K562 (cell line): Measurements from ENCODE around the gene WWOX. TPM values are rescaled to one million over a fixed set of nuclear protein-coding genes. Genes with fewer than 3 reads are reported as not detected.

Source experiments
- ATAC-seq: fragments of 200-7000 bp; cut with Tn5 transposase; 3 replicates; pipeline ENCODE4 v1.9.1; 2020; ENCODE audit warnings: moderate library complexity
- BruUV-seq: library from RNA; stranded (reverse); fragments of 400-500 nt; replicated peaks from 2 replicates; lab custom pipeline; 2021; lab: Mats Ljungman, UMichigan
- CTCF ChIA-PET: fragments of 300-600 bp; formaldehyde crosslinking; extraction: SDS; loops from one replicate; lab custom pipeline; 2021; ENCODE audit warnings: low intra/inter-chr PET ratio; lab: Yijun Ruan, JAX
- POLR2A ChIA-PET: fragments of 300-600, 350-650 bp; sonication (Branson Sonifier 250); formaldehyde crosslinking; extraction: SDS; loops from one replicate; lab custom pipeline; 2021; ENCODE audit warnings: antibody characterized with exemption, inconsistent platforms; lab: Yijun Ruan, JAX
- DNase-seq, 4 experiments: peaks; one replicate each; pipeline versions ENCODE4 v3.0.0 to v3.0.0-alpha.2; 2011 to 2018; ENCODE audit warnings: low spot score in 3 of 4, mixed read lengths in 3 of 4; ENCODE audit errors: extremely low read depth in 1 of 4
- FAIRE-seq: peaks from 2 replicates; lab custom pipeline; 2011; peaks lifted over from hg19 to GRCh38; lab: Jason Lieb, UNC
- H2AFZ ChIP-seq: 2 replicates; pipeline ENCODE4 v1.6.0; 2011; ENCODE audit warnings: low read depth, low read length, control low read depth, inconsistent platforms
- H3K27ac ChIP-seq: fragments of 200-600 bp; 3 replicates; pipeline ENCODE4 v1.8.0; 2011; ENCODE audit warnings: low read depth, mild to moderate bottlenecking, control low read depth, inconsistent platforms, low read length, moderate library complexity, mixed read lengths; ENCODE audit errors: extremely low read depth
- H3K27me3 ChIP-seq, 2 experiments: fragments of 300-600 bp in 1 of 2; 2 replicates in 1 of 2; 3 replicates in 1 of 2; pipeline versions ENCODE4 v1.6.0 to v1.8.0; 2011; ENCODE audit warnings: inconsistent platforms in 2 of 2, low read length in 2 of 2, mild to moderate bottlenecking in 1 of 2, mixed read lengths in 1 of 2, moderate library complexity in 1 of 2; ENCODE audit not compliant: control insufficient read depth in 2 of 2, insufficient read depth in 2 of 2
- H3K36me3 ChIP-seq: fragments of 300-600 bp; 3 replicates; pipeline ENCODE4 v1.8.0; 2011; ENCODE audit warnings: mild to moderate bottlenecking, low read length, inconsistent platforms; ENCODE audit not compliant: control insufficient read depth, insufficient read depth
- H3K4me1 ChIP-seq, 2 experiments: fragments of 200-600 bp in 1 of 2; replicated peaks in 1 of 2; 2 replicates in 1 of 2; 3 replicates in 1 of 2; pipeline versions ENCODE4 v1.5.1 to v1.8.0; 2011; ENCODE audit warnings: inconsistent platforms in 2 of 2, low read length in 2 of 2, mild to moderate bottlenecking in 1 of 2, mixed read lengths in 1 of 2, moderate library complexity in 1 of 2; ENCODE audit not compliant: control insufficient read depth in 2 of 2, insufficient read depth in 2 of 2
- H3K4me2 ChIP-seq: 2 replicates; pipeline ENCODE4 v1.6.1; 2011; ENCODE audit warnings: low read length, control low read depth, inconsistent platforms, mixed read lengths; ENCODE audit not compliant: insufficient read depth
- H3K4me3 ChIP-seq: fragments of 200-600 bp; sonication (generic), shearing (Covaris generic); 2 replicates; pipeline ENCODE4 v1.5.1; 2016; ENCODE audit warnings: control low read depth, inconsistent platforms
- H3K79me2 ChIP-seq: fragments of 200-600 bp; 3 replicates; pipeline ENCODE4 v1.8.0; 2011; ENCODE audit warnings: low read length, inconsistent platforms; ENCODE audit not compliant: control insufficient read depth, insufficient read depth
- H3K9ac ChIP-seq, 2 experiments: 2 replicates each; pipeline versions ENCODE4 v1.6.0 to v1.6.1; 2011; ENCODE audit warnings: low read depth in 2 of 2, low read length in 2 of 2, control low read depth in 1 of 2, inconsistent platforms in 1 of 2, mild to moderate bottlenecking in 1 of 2, mixed read lengths in 1 of 2; ENCODE audit not compliant: insufficient read depth in 1 of 2
- H3K9me1 ChIP-seq: one replicate; pipeline ENCODE4 v1.6.0; 2011; ENCODE audit warnings: inconsistent platforms, mild to moderate bottlenecking, low read length, moderate library complexity; ENCODE audit not compliant: control insufficient read depth, insufficient read depth
- H3K9me3 ChIP-seq: replicated peaks from 2 replicates; pipeline ENCODE4 v1.5.1; 2011; ENCODE audit warnings: low read depth, low read length, inconsistent platforms; ENCODE audit not compliant: control insufficient read depth, insufficient read depth
- H4K20me1 ChIP-seq: replicated peaks from 2 replicates; pipeline ENCODE4 v1.6.1; 2011; ENCODE audit warnings: low read length, inconsistent platforms, mixed read lengths; ENCODE audit not compliant: control insufficient read depth, insufficient read depth
- BRCA1 ChIP-seq, 2 experiments: fragments of 450-650 bp in 1 of 2; sonication (generic) in 1 of 2; formaldehyde crosslinking in 1 of 2; IDR thresholded peaks; 2 replicates each; pipeline versions ENCODE4 v1.5.0 to v1.6.1; 2017 to 2020; ENCODE audit warnings: mild to moderate bottlenecking in 1 of 2, missing genetic modification reagents in 1 of 2
- CBFA2T3 ChIP-seq: fragments of 450-650 bp; IDR thresholded peaks from 2 replicates; pipeline ENCODE4 v1.6.1; 2017
- CTBP1 ChIP-seq: fragments of 450-650 bp; IDR thresholded peaks from 2 replicates; pipeline ENCODE4 v1.6.1; 2016; ENCODE audit warnings: borderline replicate concordance
- DACH1 ChIP-seq: fragments of 450-650 bp; IDR thresholded peaks from 2 replicates; pipeline ENCODE4 v1.6.1; 2018; ENCODE audit not compliant: partially characterized antibody
- ELF1 ChIP-seq: fragments of 200-800 bp; sonication (Bioruptor generic); IDR thresholded peaks from 2 replicates; pipeline ENCODE4 v1.6.1; 2016; ENCODE audit warnings: missing genetic modification characterization, missing compliant biosample characterization
- FOXO4 ChIP-seq: fragments of 450-650 bp; formaldehyde crosslinking; IDR thresholded peaks from 2 replicates; pipeline ENCODE4 v1.4.0; 2020; ENCODE audit warnings: mild to moderate bottlenecking, moderate library complexity
- HOXB6 ChIP-seq: fragments of 250-450 bp; sonication (Bioruptor Pico); IDR thresholded peaks from 2 replicates; pipeline ENCODE4 v1.5.1; 2022; ENCODE audit warnings: mild to moderate bottlenecking, borderline replicate concordance
- JUNB ChIP-seq: fragments of 450-650 bp; formaldehyde crosslinking; conservative IDR thresholded peaks from 2 replicates; pipeline ENCODE4 v1.4.0; 2020; ENCODE audit warnings: mild to moderate bottlenecking
- JUND ChIP-seq, 2 experiments: IDR thresholded peaks; 2 replicates in 1 of 2; 3 replicates in 1 of 2; pipeline ENCODE4 v1.6.1; 2011; ENCODE audit warnings: borderline replicate concordance in 2 of 2, low read depth in 2 of 2, low read length in 2 of 2, improper control_type of control experiment in 1 of 2, missing biosample characterization in 1 of 2, missing genetic modification characterization in 1 of 2, missing genetic modification reagents in 1 of 2
- KDM5B ChIP-seq: fragments of 200-600 bp; sonication (generic); IDR thresholded peaks from 2 replicates; pipeline ENCODE4 v1.6.1; 2012; ENCODE audit warnings: low read depth, mild to moderate bottlenecking, moderate library complexity, low read length, control low read depth, inconsistent platforms; ENCODE audit not compliant: insufficient replicate concordance
- NCOA2 ChIP-seq, 2 experiments: fragments of 450-650 bp; IDR thresholded peaks; 2 replicates each; pipeline ENCODE4 v1.6.1; 2018; ENCODE audit warnings: mild to moderate bottlenecking in 2 of 2, moderate library complexity in 1 of 2; ENCODE audit not compliant: partially characterized antibody in 2 of 2
- STAT5B ChIP-seq: fragments of 250-450 bp; sonication (Bioruptor Pico); IDR thresholded peaks from 2 replicates; pipeline ENCODE4 v1.8.0; 2021; ENCODE audit warnings: mild to moderate bottlenecking, inconsistent platforms
- TCF3 ChIP-seq: sonication (generic); formaldehyde crosslinking; IDR thresholded peaks from 2 replicates; pipeline ENCODE4 v1.4.0; 2020; ENCODE audit warnings: mild to moderate bottlenecking, missing genetic modification reagents
- U2AF1 ChIP-seq: fragments of 200-400 bp; formaldehyde crosslinking; optimal IDR thresholded peaks from 2 replicates; pipeline ENCODE3; 2017; ENCODE audit warnings: mild to moderate bottlenecking, low read depth, low read length, moderate library complexity
- ZNF184 ChIP-seq: sonication (generic); formaldehyde crosslinking; IDR thresholded peaks from 2 replicates; pipeline ENCODE4 v1.5.0; 2020; ENCODE audit warnings: missing genetic modification reagents
- ZNF41 ChIP-seq: fragments of 250-450 bp; sonication (Bioruptor Pico); conservative IDR thresholded peaks from 2 replicates; pipeline ENCODE4 v1.4.0; 2020; ENCODE audit warnings: mild to moderate bottlenecking
- ZNF655 ChIP-seq: fragments of 250-450 bp; sonication (Bioruptor Pico); IDR thresholded peaks from 2 replicates; pipeline ENCODE4 v1.5.0; 2021
- ZSCAN29 ChIP-seq: fragments of 450-650 bp; IDR thresholded peaks from 2 replicates; pipeline ENCODE4 v1.6.1; 2017
- WGBS: fragments of 100-300 bp; shearing (Covaris generic); methylation state at CpG from one replicate; pipeline ENCODE4 v1.1.6; 2016; ENCODE audit warnings: low coverage, mixed read lengths; ENCODE audit not compliant: insufficient coverage; ENCODE audit errors: missing lambda C conversion rate; 5-methylcytosine and 5-hydroxymethylcytosine counted together
- in situ Hi-C: fragments of 300-500 bp; cut with MboI; formaldehyde crosslinking; loops from 4 replicates; pipeline ENCODE4 v1.15.0; 2018; ENCODE audit warnings: inconsistent platforms, mixed read lengths
- intact Hi-C: fragments of 100-400 bp; cut with micrococcal nuclease; formaldehyde crosslinking; loops from 2 replicates; pipeline ENCODE4 v1.14.2; 2022
- polyA plus RNA-seq, 8 experiments: library from polyadenylated mRNA; depleted of rRNA in 4 of 8; stranded (reverse) in 5 of 8; unstranded in 3 of 8; fragments of >200 nt; fragmentation: Nextera tagmentation in 2 of 8; fragmentation: Illumina TruSeq in 1 of 8; extraction: Ambion mirVana in 2 of 8; extraction: Trizol in 1 of 8; gene quantifications; 2 replicates each; pipeline versions ENCODE4 v1.2.1 to v1.2.3, GENCODE V29; 2011 to 2014; ENCODE audit warnings: inconsistent platforms in 1 of 8, missing spikeins in 1 of 8
- total RNA-seq, 7 experiments: library from RNA; depleted of rRNA in 6 of 7; stranded (reverse); fragments of >200 nt in 6 of 7; fragmentation: Illumina TruSeq in 2 of 7; extraction: Trizol in 2 of 7; gene quantifications; 2 replicates each; pipeline versions ENCODE4 v1.2.1 to v1.2.3, GENCODE V29; 2011 to 2021; ENCODE audit warnings: low replicate concordance in 1 of 7

The WWOX gene
- total and polyA plus RNA-seq, 9 of the 15 experiments (the other 6 are each of a cell fraction or from before 2014, with no cell fraction given), result 1.6 to 22.7 (median 8.1) TPM

DNA sequence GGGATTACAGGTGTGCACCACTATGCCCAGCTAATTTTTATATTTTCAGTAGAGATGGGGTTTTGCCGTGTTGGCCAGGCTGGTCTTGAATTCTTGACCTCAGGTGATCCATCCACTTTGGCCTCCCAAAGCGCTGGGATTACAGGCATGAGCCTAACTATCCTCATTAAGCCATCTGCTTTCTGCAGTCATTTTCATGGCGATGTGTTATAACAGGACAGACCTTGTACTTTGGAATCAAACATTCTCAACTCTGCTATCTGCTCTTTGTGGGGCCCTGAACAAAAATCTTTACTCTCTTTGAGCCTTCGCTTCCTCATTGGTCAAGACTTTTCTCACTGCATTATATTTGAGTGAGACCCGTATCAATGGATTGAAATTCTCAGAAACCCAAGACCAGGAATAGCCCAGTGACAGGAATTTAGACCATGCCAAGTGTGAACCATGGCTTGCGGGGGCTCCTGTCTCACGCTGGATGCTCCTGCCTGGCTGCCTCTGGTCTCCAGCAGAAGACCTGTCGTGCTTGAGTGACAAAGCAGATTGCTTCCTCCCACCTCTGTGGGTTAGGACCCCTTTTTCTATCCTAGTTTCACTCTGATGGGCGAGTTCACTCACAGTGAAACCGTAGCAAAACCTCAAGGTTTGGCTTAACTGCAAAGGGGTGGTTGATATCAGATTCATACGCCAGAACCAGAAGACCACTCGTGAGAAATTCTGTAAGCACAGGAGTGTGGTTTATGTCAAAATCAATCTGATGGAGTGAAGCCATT is 982.0 kb downstream of the WWOX start (continued):
- no peak for TF ChIP-seq KDM5B
- no peak for TF ChIP-seq ELF1 (tag)
- no peak for TF ChIP-seq JUND (IDR thresholded peaks at IDR 0.05; ENCODE audit: borderline replicate concordance, low read depth, low read length)
- TF ChIP-seq JUND (tag; IDR thresholded peaks at IDR 0.05; ENCODE audit: borderline replicate concordance, low read depth, low read length), result no peak
- TF ChIP-seq ZSCAN29, result no peak
- no peak for TF ChIP-seq FOXO4 (CRISPR knock-in tag)

GRCh38 chr16:79082970-79083369 is 983.5 kb downstream of the WWOX start:
- Histone ChIP-seq H3K9me3 (no peaks in the 10 kb centered on the region), H3K4me3 (no peak overlapping the region), H3K9me1 (no peaks in the 10 kb centered on the region), H3K4me1 (no peaks in the 10 kb centered on the region), H2AFZ (no peak overlapping the region), H4K20me1 (no peaks in the 10 kb centered on the region), H3K27ac (no peak overlapping the region), H3K4me2 (no peak overlapping the region), H3K27me3 (peaks cover 2 to 19% of the 10 kb centered on the region in 2 experiments; a peak in 2 of 5 replicates), H3K36me3 (no peaks in the 10 kb centered on the region), H3K79me2 (no peaks in the 10 kb centered on the region), H3K9ac (no peak overlapping the region)
- in situ Hi-C loops (no loop called here), intact Hi-C loops (no loop called here)
- POLR2A ChIA-PET, result no interaction called here
- CTCF ChIA-PET, result no interaction called here
- DNase-seq (no peak), ATAC-seq (no peak), FAIRE-seq (no peak)
- 5% methylated on average over 3 of the region's 3 CpGs for WGBS
- BruUV-seq, result no TSS peak
- no peak for TF ChIP-seq BRCA1 (IDR thresholded peaks at IDR 0.05)
- no peak for TF ChIP-seq BRCA1 (CRISPR knock-in tag; IDR thresholded peaks at IDR 0.05)
- no peak for TF ChIP-seq HOXB6
- TF ChIP-seq JUNB (CRISPR knock-in tag), result no peak
- no peak for TF ChIP-seq TCF3
- TF ChIP-seq ZNF655 (CRISPR knock-in tag), result no peak
- TF ChIP-seq DACH1, result no peak
- TF ChIP-seq NCOA2 (IDR thresholded peaks at IDR 0.05; ENCODE audit: partially characterized antibody in 2 of 2), result no peak
- TF ChIP-seq CBFA2T3, result no peak
- no peak for TF ChIP-seq ZNF41
- no peak for TF ChIP-seq U2AF1
- no peak for TF ChIP-seq CTBP1
- TF ChIP-seq ZNF184 (CRISPR knock-in tag), result no peak
- TF ChIP-seq STAT5B (CRISPR knock-in tag), result no peak
